ENCODE results near the gene TAF10.

The TAF10 gene

GRCh38 chr11:6610591-6610990, 1.4 kb downstream of the TAF10 start:
- in situ Hi-C loops (cut with HindIII; ENCODE audit: low sequenced_read_pairs), result loop anchor here (10.0 kb wide), 1 partner anchor 206 kb away; no protein-coding TSS in a partner anchor

- in situ Hi-C loops (cut with HindIII; ENCODE audit: low sequenced_read_pairs), result loop anchor here (10.0 kb wide), 1 partner anchor 205 kb away; no protein-coding TSS in a partner anchor
Observed at GRCh38 chr11:6609502-6610015, 2.5 kb downstream of the TAF10 start.

- in situ Hi-C loops (cut with HindIII; ENCODE audit: low sequenced_read_pairs), result no loop called here
Observed at GRCh38 chr11:6608726-6609501, 3.1 kb downstream of the TAF10 start.

- in situ Hi-C loops (cut with HindIII; ENCODE audit: low sequenced_read_pairs), result no loop called here
Observed at GRCh38 chr11:6608011-6608410, 4.0 kb downstream of the TAF10 start.

GRCh38 chr11:6607190-6607795, 4.7 kb downstream of the TAF10 start:
- in situ Hi-C loops (cut with HindIII; ENCODE audit: low sequenced_read_pairs), result no loop called here

- in situ Hi-C loops (cut with HindIII; ENCODE audit: low sequenced_read_pairs), result no loop called here
Observed at GRCh38 chr11:6606471-6607189, 5.4 kb downstream of the TAF10 start.

- in situ Hi-C loops (cut with HindIII; ENCODE audit: low sequenced_read_pairs), result no loop called here
Observed at GRCh38 chr11:6604790-6605189, 7.2 kb downstream of the TAF10 start.

GRCh38 chr11:6604081-6604626, 7.9 kb downstream of the TAF10 start:
- in situ Hi-C loops (cut with HindIII; ENCODE audit: low sequenced_read_pairs), result no loop called here

- in situ Hi-C loops (cut with HindIII; ENCODE audit: low sequenced_read_pairs), result no loop called here
Observed at GRCh38 chr11:6603287-6604080, 8.5 kb downstream of the TAF10 start, which contains the start of the genes ILK and RRP8. Gene ILK (plus strand): TSS chr11:6603774. CDS start chr11:6604272, 498 bp downstream. Gene RRP8 (minus strand): TSS chr11:6603616. CDS start chr11:6603502, 114 bp downstream.

GRCh38 chr11:6602096-6602940, 9.7 kb downstream of the TAF10 start:
- in situ Hi-C loops (cut with HindIII; ENCODE audit: low sequenced_read_pairs), result no loop called here

- in situ Hi-C loops (cut with HindIII; ENCODE audit: low sequenced_read_pairs), result no loop called here
Observed at GRCh38 chr11:6601041-6601461, 11.0 kb downstream of the TAF10 start.

- in situ Hi-C loops (cut with HindIII; ENCODE audit: low sequenced_read_pairs), result no loop called here
Observed at GRCh38 chr11:6599881-6600390, 12.1 kb downstream of the TAF10 start.

- in situ Hi-C loops (cut with HindIII; ENCODE audit: low sequenced_read_pairs), result no loop called here
Observed at GRCh38 chr11:6599449-6599848, 12.6 kb downstream of the TAF10 start.

- in situ Hi-C loops (cut with HindIII; ENCODE audit: low sequenced_read_pairs), result no loop called here
Observed at GRCh38 chr11:6598555-6598954, 13.5 kb downstream of the TAF10 start.

GRCh38 chr11:6596239-6596877, 15.7 kb downstream of the TAF10 start:
- in situ Hi-C loops (cut with HindIII; ENCODE audit: low sequenced_read_pairs), result no loop called here

- in situ Hi-C loops (cut with HindIII; ENCODE audit: low sequenced_read_pairs), result no loop called here
Observed at GRCh38 chr11:6594142-6594768, 17.8 kb downstream of the TAF10 start.

GRCh38 chr11:6588018-6588417, 24.0 kb downstream of the TAF10 start:
- in situ Hi-C loops (cut with HindIII; ENCODE audit: low sequenced_read_pairs), result no loop called here

GRCh38 chr11:6587360-6587953, 24.6 kb downstream of the TAF10 start:
- in situ Hi-C loops (cut with HindIII; ENCODE audit: low sequenced_read_pairs), result no loop called here

All from DLD1 (cell line).